Posterior cingulate gyrus (tissue), 11 donors: ENCODE results near the gene CDK5RAP3.
"Not testable (repeated sequence)": the region's sequence is repeated elsewhere in the genome, so short reads cannot be mapped to it uniquely, and the experiment has no call there.

Experiments used
- DNase-seq, 10 donors: peaks; one replicate each; pipeline versions ENCODE4 v3.0.0 to v3.0.0-alpha.2; 2020 to 2021; ENCODE audit warnings: mixed read lengths in 3 of 10
- intact Hi-C: fragments of 100-400 bp; cut with DNase I; formaldehyde crosslinking; loops from one replicate; pipeline ENCODE4 v1.15.1; 2023

Gene CDK5RAP3

DNA sequence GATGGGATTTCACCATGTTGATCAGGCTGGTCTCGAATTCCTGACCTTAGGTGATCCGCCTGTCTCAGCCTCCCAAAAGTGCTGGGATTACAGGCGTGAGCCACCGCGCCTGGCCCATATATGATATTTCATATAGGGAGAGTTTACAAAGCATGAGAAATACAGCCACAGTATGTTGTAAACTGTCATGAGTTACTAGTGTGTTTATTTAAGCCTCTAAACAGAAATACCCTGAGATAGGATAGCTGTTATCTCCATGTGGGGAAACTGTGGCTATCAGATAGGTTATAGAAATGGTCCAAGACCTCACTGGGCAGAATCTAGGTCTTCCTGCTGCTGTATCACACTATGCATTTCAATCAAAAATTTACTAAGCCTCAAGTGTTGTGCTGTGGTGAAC, 2.1 kb upstream of the CDK5RAP3 start:
- intact Hi-C loops = no loop called here
- DNase-seq = peak in 1 of 10 donors; percentile 48

DNA sequence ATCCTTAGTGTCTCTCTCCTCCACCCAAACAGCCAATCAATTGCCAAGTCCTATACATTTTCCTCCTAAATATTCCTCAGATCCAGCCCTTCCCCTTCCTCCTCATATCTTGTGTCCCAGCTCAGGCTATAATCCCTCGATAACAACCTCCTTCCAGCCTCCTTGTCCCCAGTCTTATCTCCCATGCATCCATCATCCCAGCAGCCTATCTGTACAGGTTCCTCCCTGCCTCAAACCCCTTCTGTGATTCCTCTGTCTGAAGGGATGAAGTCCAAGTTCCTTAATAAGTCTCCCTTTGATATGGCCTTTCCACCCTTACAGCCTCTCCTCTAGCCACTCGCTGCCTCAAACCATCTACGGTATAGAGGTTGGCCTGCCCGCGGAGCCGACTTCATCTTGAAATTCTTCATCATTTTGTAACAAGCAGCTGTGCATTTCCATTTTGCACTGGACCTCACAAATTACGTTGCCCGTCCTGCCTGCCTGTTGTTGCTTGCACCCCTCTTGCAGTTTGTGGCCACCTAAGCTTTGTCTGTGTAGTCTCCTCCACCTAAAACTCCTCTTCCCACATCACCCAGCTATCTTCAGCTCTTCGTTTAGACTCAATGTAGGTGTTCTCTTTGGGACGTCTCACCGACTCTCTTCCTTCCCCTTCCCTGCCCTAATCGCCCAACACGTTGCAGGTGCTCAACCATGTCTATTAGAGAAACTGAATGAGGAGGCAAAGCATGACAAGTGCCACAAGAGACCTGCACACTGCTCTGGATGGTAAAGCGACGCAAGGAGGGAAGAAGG, 786 bp upstream of the CDK5RAP3 start:
- peak in 1 of 10 donors; percentile 36 for DNase-seq
- intact Hi-C loops = loop anchor here (2.0 to 10.0 kb wide), 3 partner anchors 21 to 157 kb away; partner anchors contain the start of gene SCRN2

DNA sequence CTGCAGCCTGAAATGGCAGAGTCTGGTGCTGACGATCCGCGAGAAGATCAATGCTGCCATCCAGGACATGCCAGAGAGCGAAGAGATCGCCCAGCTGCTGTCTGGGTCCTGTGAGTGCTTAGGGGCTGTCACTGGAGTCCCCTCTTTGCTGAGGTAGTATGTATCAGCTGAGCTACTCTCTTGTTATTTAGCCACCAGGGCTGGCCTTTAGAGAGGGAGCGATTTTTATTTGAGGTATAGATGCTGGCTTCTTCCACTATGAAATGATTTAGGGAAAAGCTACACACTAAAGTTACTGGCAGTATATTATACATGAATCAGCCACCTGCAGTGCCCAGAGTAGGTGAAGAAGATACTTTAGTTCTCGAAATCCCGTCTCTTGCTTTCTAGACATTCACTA, 2.6 kb downstream of the CDK5RAP3 start:
- intact Hi-C loops = loop anchor here (5.0 to 10.0 kb wide), 2 partner anchors 129 to 154 kb away; partner anchors contain the start of gene SCRN2
- DNase-seq = peak in 1 of 10 donors; percentile 6

DNA sequence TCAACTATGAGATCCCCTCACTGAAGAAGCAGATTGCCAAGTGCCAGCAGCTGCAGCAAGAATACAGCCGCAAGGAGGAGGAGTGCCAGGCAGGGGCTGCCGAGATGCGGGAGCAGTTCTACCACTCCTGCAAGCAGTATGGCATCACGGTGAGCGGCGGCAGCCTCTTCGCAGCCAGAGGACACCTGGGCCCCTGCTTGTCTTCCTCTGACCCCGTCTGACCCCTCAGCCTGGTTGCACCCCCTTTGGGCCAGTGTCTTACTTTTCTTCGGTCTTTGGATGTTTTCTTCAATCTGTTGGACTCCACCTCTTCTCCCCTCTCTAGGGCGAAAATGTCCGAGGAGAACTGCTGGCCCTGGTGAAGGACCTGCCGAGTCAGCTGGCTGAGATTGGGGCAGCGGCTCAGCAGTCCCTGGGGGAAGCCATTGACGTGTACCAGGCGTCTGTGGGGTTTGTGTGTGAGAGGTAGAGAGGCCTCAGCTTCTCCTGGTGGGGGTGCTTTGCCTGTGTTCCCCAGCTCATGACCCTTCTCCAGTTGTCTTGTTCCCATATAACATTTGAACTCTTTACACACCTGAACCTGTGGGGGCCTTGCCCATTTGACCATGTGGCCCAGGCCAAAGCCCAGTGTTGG, 4.4 kb downstream of the CDK5RAP3 start:
- DNase-seq = peak in 1 of 10 donors; percentile 55
- intact Hi-C loops = loop anchor here (10.0 kb wide), 1 partner anchor 131 kb away; the partner anchor contains the start of gene SCRN2

DNA sequence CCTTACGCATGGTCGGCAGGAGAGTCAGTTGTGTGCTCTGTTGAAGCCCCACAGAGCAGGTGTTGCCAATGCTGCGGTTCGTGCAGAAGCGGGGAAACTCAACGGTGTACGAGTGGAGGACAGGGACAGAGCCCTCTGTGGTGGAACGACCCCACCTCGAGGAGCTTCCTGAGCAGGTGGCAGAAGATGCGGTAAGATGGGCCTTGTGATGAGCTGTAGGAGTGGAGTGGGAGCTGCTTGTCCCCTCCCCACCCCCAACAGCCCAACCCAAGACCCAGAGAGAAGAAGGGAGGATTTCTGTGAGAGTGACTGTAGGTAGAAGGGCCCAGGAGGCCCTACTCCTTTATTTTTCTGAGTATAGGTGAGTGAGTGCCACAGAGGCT, 4.9 kb downstream of the CDK5RAP3 start:
- intact Hi-C loops = loop anchor here (10.0 kb wide), 1 partner anchor 131 kb away; the partner anchor contains the start of gene SCRN2
- no peak for DNase-seq

DNA sequence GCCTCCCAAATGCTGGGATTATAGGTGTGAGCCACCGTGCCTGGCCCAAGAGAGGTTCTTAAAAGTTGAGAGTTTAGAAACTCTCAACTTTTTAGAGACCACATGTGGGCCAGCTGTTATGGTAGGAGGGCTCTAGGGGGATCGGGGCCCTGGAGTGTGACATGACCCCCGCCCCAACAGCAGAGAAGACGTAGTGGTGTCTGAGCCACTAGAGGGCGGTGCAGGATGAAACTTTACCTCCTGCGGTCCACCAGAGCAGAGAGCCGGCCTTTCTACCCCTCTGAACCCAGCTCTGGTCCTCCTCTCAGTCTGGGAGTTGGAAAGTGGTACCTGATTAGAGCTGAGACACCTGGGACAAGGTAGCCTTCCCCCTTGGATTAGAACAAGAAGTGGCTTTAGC, 7.4 kb downstream of the CDK5RAP3 start:
- peak in 9 of 10 donors; percentile 20 to 93 (median 64) for DNase-seq
- intact Hi-C loops = loop anchor here (1.0 to 10.0 kb wide), 2 partner anchors 40 to 134 kb away; partner anchors contain the start of gene SCRN2

DNA sequence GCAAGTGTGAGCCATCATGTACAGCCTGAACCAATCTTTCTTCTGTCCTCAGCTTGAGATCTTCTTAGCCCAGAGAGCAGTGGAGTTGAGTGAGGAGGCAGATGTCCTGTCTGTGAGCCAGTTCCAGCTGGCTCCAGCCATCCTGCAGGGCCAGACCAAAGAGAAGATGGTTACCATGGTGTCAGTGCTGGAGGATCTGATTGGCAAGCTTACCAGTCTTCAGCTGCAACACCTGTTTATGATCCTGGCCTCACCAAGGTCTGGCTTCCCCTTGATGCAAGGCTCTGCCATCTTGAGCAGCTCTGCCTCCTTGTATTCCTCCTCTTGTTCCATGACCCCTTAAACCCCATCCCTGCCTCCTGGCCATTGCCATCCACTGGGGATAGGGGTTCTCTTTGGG, 9.6 kb downstream of the CDK5RAP3 start:
- no peak for DNase-seq
- intact Hi-C loops = no loop called here

DNA sequence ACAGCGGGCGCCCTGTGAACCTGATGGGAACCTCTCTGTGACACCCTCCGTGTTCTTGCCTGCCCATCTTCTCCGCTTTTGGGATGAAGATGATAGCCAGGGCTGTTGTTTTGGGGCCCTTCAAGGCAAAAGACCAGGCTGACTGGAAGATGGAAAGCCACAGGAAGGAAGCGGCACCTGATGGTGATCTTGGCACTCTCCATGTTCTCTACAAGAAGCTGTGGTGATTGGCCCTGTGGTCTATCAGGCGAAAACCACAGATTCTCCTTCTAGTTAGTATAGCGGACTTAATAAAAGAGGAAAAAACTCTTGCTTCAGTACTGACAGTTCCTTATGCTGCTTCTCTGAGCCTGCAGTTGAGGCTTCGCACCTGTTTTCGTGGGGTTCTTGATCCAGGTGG, 10.5 kb downstream of the CDK5RAP3 start:
- intact Hi-C loops = no loop called here
- no peak for DNase-seq

DNA sequence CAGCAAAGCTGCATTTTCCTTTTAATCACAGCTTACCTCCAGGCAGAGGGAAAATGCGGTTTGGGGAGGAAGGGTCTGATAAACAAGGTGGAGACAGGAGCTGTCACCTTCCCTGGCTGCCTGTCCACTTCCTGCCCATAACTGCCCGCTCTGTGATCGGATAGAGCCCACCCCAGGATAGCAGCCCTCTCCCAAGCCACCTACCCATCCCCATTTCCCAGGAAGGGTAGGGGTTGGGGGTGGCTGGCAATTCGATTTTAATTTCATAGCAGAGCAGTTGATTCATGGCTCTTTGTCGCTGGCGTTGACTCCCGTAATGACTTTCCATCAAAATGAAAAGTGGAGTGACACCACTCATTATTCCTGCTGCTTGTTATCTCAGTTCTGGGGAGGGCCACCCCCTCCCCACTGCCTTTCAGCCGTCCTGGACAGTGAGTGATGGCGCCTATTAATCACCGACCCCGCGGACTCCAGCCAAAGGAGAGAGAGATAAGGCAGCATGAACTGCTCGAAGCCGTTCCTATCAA, 11.2 kb downstream of the CDK5RAP3 start:
- DNase-seq = no peak
- intact Hi-C loops = no loop called here

DNA sequence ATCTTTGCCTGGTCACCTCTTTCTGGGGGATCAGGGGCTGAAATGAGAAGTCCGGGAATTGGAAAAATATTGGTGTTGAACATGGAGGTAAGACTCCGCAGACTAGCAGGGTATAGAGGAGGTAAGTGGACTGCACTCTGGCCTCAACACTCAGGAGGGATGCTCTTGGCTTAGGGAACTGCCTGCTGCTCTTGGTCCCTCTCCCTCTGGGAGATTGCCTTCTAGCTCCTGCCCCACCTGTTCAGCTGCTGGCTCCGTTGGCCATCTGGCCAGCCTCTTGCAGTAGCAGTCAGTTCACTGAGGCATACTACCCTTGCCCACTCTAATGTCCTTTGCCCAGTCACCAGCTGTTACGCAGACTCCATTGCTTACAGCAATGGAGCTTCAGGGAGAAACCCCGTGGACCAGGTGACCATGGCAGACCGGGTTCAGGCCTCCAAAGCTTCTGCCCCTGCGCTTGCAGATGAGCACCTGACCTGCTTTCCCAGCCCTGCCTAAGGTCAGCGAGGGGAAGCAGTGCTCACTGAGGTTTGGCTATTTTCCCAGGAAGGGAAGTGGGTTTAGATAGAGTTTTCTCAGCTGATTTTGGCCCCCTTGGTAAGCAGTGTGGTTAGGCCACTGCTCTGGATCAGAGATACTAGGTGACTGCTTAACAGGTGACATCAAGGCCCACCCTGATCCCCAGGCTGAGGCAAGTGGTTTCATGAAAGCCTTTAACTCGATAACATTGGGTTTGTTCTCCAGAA, 11.9 kb downstream of the CDK5RAP3 start:
- no peak for DNase-seq
- intact Hi-C loops = no loop called here

DNA sequence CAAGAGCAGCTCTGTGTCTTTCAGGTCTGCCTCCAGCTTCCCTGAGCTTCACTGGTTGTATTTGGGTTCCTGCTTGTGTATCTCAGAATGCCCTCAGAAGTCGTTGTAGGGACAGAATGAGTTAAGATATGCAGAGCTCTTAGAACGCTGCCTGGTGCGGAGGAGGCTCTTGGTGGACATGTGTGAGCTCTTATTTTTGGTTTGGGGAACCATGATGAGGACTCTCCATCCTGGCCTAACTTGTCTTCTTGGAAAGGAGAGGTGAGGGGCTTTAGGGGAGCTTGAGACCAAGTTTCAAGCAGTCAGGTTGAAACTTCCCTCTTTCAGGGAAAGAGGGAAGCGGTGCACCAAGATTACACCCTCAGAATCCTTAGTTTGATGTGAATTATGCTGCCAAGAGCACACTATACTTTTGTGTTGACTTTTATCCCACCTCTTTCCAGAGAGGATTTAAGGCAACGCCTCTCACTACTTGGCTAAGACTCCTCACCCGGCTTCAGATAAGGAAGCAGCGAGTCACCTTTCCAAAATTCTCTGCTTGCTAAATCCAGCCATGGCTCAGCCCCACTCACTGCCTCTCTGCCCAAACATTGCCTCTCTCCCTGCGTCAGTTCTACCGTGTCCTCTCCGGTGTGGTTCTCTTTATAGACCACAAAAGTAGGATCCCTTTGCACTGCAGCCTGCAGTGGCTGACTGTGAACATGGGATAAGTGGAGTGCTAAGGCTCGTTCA, 12.7 kb downstream of the CDK5RAP3 start:
- intact Hi-C loops = no loop called here
- peak in 6 of 10 donors; percentile 22 to 87 (median 36) for DNase-seq

DNA sequence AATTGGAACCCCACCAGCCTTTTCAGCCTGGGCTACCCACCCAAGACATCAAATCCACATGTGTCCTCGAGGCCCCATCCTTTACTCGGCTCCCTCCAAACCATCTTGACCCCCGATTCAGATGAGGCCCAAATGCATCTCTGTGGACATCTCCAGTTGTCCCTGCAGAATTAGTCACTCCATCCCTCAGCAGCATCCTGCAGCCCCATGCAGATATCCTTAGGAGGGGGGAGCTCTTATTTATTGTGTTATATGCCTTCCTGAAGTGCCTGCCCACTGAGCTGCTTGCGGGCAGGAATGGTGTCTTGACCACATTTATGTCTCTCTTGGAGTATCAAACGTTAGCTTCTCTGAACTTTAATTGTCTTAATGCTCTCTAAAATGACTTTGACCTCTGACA, 15.6 kb downstream of the CDK5RAP3 start:
- DNase-seq = peak in 1 of 10 donors; percentile 14
- intact Hi-C loops = no loop called here

DNA sequence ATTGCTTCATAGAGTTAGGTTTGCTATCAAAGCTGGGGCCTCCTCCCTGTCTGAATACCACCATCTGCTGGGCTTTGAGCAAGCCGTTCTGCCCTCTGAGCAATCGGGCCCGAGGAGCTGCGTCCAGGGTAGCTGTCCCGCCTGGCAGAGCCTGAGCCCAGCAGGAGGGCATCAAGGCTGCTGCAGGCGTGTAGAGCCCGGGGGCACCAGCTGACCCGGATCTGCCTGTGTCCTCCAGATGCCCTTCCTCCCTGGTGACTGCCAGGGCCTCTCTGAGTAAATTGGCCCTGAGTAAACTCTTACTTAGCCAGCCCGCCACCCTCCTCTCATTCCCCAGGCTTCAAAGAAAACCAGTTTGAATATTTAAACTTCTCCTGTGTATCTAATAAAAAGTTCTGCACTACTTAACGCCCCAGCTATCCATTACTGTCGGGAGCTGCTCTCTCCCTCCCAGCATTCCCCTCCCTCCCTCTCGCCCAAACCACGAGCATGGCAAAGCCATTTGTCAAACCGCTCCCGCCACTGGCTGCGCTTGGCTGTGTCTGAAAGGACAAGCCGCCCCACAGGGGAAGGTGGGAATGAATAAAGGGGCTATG, 16.4 kb downstream of the CDK5RAP3 start:
- intact Hi-C loops = no loop called here
- DNase-seq = peak in 3 of 10 donors; percentile 18 to 79 (median 34)

DNA sequence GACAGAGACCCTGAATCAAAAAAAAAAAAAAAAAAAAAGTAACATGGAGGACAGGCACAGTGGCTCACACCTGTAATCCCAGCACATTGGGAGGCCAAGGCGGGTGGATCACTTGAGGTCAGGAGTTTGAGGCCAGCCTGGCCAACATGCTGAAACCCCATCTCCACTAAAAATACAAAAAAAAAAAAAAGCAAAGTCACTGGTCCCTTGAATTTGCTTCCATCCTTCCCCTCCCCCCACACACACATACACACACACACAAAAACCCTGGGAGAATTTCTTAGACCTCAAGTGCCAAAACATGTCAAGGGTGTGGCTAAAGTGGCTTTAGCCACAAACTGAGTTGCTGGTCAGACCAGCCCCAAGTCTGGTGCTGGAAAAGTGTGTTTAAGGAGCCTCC, 17.5 kb downstream of the CDK5RAP3 start:
- DNase-seq = peak in 1 of 10 donors; percentile 0
- intact Hi-C loops = not testable (repeated sequence)

DNA sequence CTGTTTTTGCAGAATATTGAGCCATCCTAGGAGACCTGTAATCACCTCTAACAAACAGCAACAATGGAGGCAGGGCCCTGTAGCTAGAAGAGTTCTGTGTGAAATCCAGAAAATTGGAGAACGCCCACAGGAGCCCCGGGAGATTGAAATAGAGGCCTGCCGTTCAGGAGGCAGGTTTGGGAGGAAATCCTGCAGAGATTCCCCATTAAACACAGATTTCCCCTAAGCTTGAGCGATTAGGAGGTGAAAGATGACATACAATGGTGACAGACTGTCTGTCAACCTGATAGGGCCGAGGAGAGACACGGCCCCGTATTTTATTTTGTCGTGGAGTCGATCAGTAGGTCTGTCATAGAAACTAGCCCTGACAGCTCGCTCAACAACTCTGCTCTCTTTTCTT, 18.2 kb downstream of the CDK5RAP3 start:
- intact Hi-C loops = no loop called here
- peak in 1 of 10 donors; percentile 4 for DNase-seq

DNA sequence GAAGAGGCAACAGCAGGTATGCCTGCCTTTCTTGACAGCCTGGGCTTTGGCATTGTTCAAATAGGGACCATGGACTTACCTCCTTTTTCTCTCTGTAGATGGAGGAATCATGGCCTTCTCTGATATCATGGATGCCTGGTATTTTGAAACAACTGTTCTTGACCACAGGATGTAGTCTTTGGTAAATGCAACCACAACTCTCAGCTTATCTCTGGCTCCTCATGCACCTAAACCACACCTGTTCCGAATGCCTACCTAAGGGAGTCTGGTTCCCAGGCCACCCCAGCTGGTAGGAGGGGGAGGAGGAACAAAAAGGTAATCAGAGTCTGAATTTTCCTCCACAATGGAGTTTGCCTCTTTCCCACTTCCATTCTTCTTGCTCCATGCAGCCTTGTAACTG, 18.8 kb downstream of the CDK5RAP3 start:
- intact Hi-C loops = no loop called here
- peak in 1 of 10 donors; percentile 14 for DNase-seq

DNA sequence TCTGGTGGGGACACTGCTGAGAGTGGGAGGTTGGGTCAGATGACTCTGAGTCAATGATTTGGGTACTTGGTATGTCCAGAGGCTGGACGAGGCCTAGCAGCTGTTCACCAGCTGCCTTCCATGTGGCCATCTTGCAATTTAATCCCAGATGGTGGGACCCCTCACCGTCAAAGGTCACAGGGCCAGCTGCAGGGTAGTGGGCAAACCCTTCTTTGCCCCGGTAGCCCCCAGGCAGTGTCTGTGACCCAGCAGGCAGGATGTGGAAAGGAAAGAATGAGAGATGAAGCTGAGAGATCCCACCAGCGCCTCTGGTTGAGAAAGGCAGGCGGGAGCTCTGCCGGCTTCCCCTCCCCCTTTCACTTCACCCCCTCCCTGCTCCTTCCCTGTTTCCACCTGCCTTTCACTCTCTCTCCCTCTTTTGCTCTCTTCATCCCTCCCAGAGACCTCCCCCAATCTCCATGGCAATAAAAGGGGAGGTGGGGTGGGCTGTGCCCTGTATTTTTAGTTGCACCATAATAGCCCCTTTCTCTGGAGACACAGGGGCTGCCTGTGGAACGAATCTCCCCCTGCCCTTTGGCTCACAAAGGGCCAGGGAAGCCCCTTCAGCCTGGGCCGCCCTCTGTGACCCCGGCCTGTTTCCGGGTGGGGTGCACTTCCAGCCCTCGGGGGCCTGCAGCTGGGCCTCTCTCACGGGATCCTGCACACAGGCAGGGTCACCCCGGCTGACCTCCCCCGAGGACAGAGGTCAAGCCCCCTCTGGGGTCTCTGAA, 20.2 kb downstream of the CDK5RAP3 start:
- peak in 1 of 10 donors; percentile 73 for DNase-seq
- intact Hi-C loops = no loop called here

DNA sequence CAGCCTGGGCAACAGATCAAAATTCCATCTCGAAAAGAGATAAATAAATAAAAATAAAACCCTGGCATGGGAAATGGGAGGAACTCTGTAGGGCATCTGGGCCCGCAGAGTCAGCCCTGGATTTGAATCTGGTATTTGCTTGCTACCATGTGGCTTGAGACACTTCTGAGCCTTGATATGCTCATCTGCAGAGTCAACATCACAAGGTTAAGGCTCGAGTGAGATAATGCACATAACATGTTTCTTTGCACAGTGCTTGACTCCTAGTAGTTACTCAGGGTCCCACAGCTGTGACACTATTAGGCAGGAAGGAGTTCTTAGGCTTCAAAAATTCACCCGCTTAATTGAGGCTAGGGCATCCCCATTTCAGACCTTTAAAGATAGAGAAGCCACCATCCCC, 21.3 kb downstream of the CDK5RAP3 start:
- DNase-seq = peak in 1 of 10 donors; percentile 24
- intact Hi-C loops = no loop called here
